Adrenal gland (tissue), 5 donors: ENCODE measurements around the gene PHLDB3.

Experiments used
- CTCF ChIP-seq, 6 experiments: fragments of 450-650 bp in 4 of 6; fragments of 200-600 bp in 2 of 6; sonication (generic) in 1 of 6; IDR thresholded peaks; 1 replicate in 5 of 6; 2 replicates in 1 of 6; pipeline versions ENCODE4 v1.5.1 to v1.8.0; 2016 to 2021; ENCODE audit warnings: antibody characterized with exemption in 6 of 6, mild to moderate bottlenecking in 2 of 6, moderate library complexity in 1 of 6
- POLR2A ChIP-seq, 2 donors: fragments of 450-650 bp; IDR thresholded peaks; one replicate each; pipeline ENCODE4 v1.6.1; 2017; ENCODE audit warnings: antibody characterized with exemption in 2 of 2, mild to moderate bottlenecking in 2 of 2, moderate library complexity in 1 of 2
- donor health status: DM: no; HTN: no; CAD: no.

- no peak for TF ChIP-seq CTCF (IDR thresholded peaks at IDR 0.05)
- no peak for TF ChIP-seq POLR2A (IDR thresholded peaks at IDR 0.05)
Measured at GRCh38 chr19:43534305-43534815, 29.8 kb upstream of the PHLDB3 start.
